ENCODE measurements around the gene DUT.

DNA sequence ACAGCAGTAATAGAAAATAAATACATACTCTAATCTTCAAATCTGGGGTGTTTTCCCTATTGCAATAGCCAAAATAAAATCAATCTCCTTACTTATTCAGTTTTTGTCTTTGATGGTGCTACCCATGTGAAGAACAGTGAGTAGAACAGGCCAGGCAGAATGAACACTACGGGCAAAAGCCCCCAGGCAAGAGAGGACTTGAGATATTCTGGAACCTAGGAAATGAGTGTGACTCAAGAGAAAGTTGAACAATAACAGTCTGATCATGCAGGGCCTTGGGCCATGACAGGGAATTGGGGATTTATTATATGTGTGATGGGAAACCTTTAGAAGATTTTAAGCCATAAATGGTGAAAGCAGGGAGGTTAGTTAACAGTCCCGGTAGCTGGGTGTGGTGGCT lies 14.0 kb upstream of the DUT start:
- TF ChIP-seq CEBPB (IDR thresholded peaks at IDR 0.05): no peak
- TF ChIP-seq ZBTB7A (IDR thresholded peaks at IDR 0.05; ENCODE audit: low read depth): no peak
- TF ChIP-seq, protein P1, sequence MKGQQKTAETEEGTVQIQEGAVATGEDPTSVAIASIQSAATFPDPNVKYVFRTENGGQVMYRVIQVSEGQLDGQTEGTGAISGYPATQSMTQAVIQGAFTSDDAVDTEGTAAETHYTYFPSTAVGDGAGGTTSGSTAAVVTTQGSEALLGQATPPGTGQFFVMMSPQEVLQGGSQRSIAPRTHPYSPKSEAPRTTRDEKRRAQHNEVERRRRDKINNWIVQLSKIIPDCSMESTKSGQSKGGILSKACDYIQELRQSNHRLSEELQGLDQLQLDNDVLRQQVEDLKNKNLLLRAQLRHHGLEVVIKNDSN (IDR thresholded peaks at IDR 0.05): no peak
- TF ChIP-seq YY1 (IDR thresholded peaks at IDR 0.05; ENCODE audit: low read depth): no peak
- TF ChIP-seq REST (IDR thresholded peaks at IDR 0.05; ENCODE audit: low read depth): no peak
- no peak for TF ChIP-seq RAD21 (IDR thresholded peaks at IDR 0.05; ENCODE audit: low read depth)
- TF ChIP-seq NFIC (IDR thresholded peaks at IDR 0.05): no peak
- no peak for TF ChIP-seq TAF1 (IDR thresholded peaks at IDR 0.05; ENCODE audit: low read depth)
- no peak for TF ChIP-seq TCF12 (IDR thresholded peaks at IDR 0.05; ENCODE audit: low read depth)
- TF ChIP-seq, protein P2, sequence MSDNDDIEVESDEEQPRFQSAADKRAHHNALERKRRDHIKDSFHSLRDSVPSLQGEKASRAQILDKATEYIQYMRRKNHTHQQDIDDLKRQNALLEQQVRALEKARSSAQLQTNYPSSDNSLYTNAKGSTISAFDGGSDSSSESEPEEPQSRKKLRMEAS (IDR thresholded peaks at IDR 0.05): no peak
- no peak for TF ChIP-seq TEAD4 (IDR thresholded peaks at IDR 0.05)
- TF ChIP-seq EP300 (IDR thresholded peaks at IDR 0.05; ENCODE audit: borderline replicate concordance): no peak
- TF ChIP-seq CREB1 (IDR thresholded peaks at IDR 0.05; ENCODE audit: low read depth): no peak
